HCT116 (cell line): Measurements from ENCODE around the gene C10orf120. TPM values are rescaled to one million over a fixed set of nuclear protein-coding genes. Genes with fewer than 3 reads are reported as not detected.

Source experiments
- ATAC-seq: fragments of 200-7000 bp; cut with Tn5 transposase; 2 replicates; pipeline ENCODE4 v1.9.1; 2020; ENCODE audit warnings: mild to moderate bottlenecking, moderate library complexity
- BruUV-seq: library from RNA; stranded (reverse); fragments of 400-500 nt; replicated peaks from 2 replicates; lab custom pipeline; 2021; lab: Mats Ljungman, UMichigan
- CTCF ChIA-PET: fragments of 300-600 bp; sonication (Branson Sonifier 250); formaldehyde crosslinking; loops from one replicate; lab custom pipeline; 2021; ENCODE audit warnings: antibody characterized with exemption; lab: Charles Lee
- POLR2A ChIA-PET: fragments of 300-600, 350-600 bp; sonication (Branson Sonifier 250); formaldehyde crosslinking; loops from one replicate; lab custom pipeline; 2021; ENCODE audit warnings: antibody characterized with exemption; lab: Charles Lee
- RAD21 ChIA-PET, 2 experiments: fragments of 300-600 bp; sonication (Branson Sonifier 250); formaldehyde crosslinking; loops; one replicate each; lab custom pipeline; 2023; ENCODE audit warnings: low total read pairs in 2 of 2; ENCODE audit not compliant: uncharacterized antibody in 2 of 2, unreplicated experiment in 2 of 2, low non-redundant PET in 1 of 2; lab: Charles Lee
- DNase-seq: peaks from one replicate; pipeline ENCODE4 v3.0.0-alpha.2; 2010; ENCODE audit warnings: low read depth, low spot score
- H2AFZ ChIP-seq: fragments of 200-600 bp; shearing (Covaris generic), sonication (generic); 2 replicates; pipeline ENCODE4 v1.6.1; 2017; ENCODE audit warnings: low read depth, mixed run types, mixed read lengths, antibody characterized with exemption, low read length; ENCODE audit not compliant: poor library complexity, severe bottlenecking
- H3K27ac ChIP-seq: 2 replicates; pipeline ENCODE4 v1.5.1; 2012; ENCODE audit warnings: low read depth, low read length
- H3K27me3 ChIP-seq: fragments of 200-600 bp; sonication (generic); 2 replicates; pipeline ENCODE4 v1.6.1; 2016; ENCODE audit warnings: mixed run types, low read length, mixed read lengths; ENCODE audit not compliant: insufficient read depth
- H3K36me3 ChIP-seq, 2 experiments: fragments of 200-500 bp in 1 of 2; fragments of 200-600 bp in 1 of 2; sonication (Bioruptor generic) in 1 of 2; sonication (generic) in 1 of 2; 2 replicates each; pipeline versions ENCODE4 v1.5.1 to v1.6.1; 2014 to 2016; ENCODE audit warnings: low read length in 2 of 2, inconsistent platforms in 1 of 2, mixed read lengths in 1 of 2, mixed run types in 1 of 2; ENCODE audit not compliant: insufficient read depth in 2 of 2, control insufficient read depth in 1 of 2
- H3K4me1 ChIP-seq, 2 experiments: fragments of 200-600 bp in 1 of 2; sonication (generic) in 1 of 2; 2 replicates each; pipeline versions ENCODE4 v1.5.1 to v1.6.1; 2012 to 2017; ENCODE audit warnings: low read length in 2 of 2, inconsistent platforms in 1 of 2, mild to moderate bottlenecking in 1 of 2, mixed read lengths in 1 of 2, mixed run types in 1 of 2, moderate library complexity in 1 of 2; ENCODE audit not compliant: insufficient read depth in 2 of 2, control insufficient read depth in 1 of 2
- H3K4me2 ChIP-seq: fragments of 200-600 bp; sonication (generic); 2 replicates; pipeline ENCODE4 v1.6.1; 2017; ENCODE audit warnings: mixed run types, low read length, mixed read lengths
- H3K4me3 ChIP-seq, 2 experiments: fragments of 200-600 bp in 1 of 2; sonication (generic) in 1 of 2; replicated peaks in 1 of 2; 2 replicates each; pipeline ENCODE4 v1.5.1; 2011 to 2016; ENCODE audit warnings: low read length in 2 of 2, control low read depth in 1 of 2, low read depth in 1 of 2, mild to moderate bottlenecking in 1 of 2, mixed read lengths in 1 of 2, mixed run types in 1 of 2
- H3K79me2 ChIP-seq: fragments of 200-600 bp; sonication (generic); 2 replicates; pipeline ENCODE4 v1.6.1; 2017; ENCODE audit warnings: mild to moderate bottlenecking, mixed run types, low read length, moderate library complexity, mixed read lengths; ENCODE audit not compliant: insufficient read depth
- H3K9ac ChIP-seq: fragments of 200-600 bp; sonication (generic); 2 replicates; pipeline ENCODE4 v1.6.1; 2016; ENCODE audit warnings: low read length, mixed read lengths
- H3K9me2 ChIP-seq: fragments of 200-600 bp; sonication (generic), shearing (Covaris generic); 2 replicates; pipeline ENCODE4 v1.6.1; 2017; ENCODE audit warnings: mixed run types, mild to moderate bottlenecking, moderate library complexity; ENCODE audit not compliant: insufficient read depth
- H3K9me3 ChIP-seq, 2 experiments: fragments of 200-500 bp in 1 of 2; fragments of 200-600 bp in 1 of 2; sonication (Bioruptor generic) in 1 of 2; sonication (generic) in 1 of 2; 2 replicates each; pipeline ENCODE4 v1.6.1; 2014 to 2017; ENCODE audit warnings: low read length in 2 of 2, mixed read lengths in 2 of 2, inconsistent platforms in 1 of 2, low read depth in 1 of 2, mild to moderate bottlenecking in 1 of 2, mixed run types in 1 of 2, moderate library complexity in 1 of 2; ENCODE audit not compliant: control insufficient read depth in 1 of 2, insufficient read depth in 1 of 2
- H4K20me1 ChIP-seq: fragments of 200-600 bp; sonication (generic), shearing (Covaris generic); 2 replicates; pipeline ENCODE4 v1.6.1; 2017; ENCODE audit warnings: mixed run types, mild to moderate bottlenecking, moderate library complexity; ENCODE audit not compliant: insufficient read depth
- CBX3 ChIP-seq: IDR thresholded peaks from 2 replicates; pipeline ENCODE4 v1.6.1; 2012; ENCODE audit warnings: low read depth
- CEBPB ChIP-seq: IDR thresholded peaks from 2 replicates; pipeline ENCODE4 v1.6.1; 2012; ENCODE audit warnings: low read depth
- EZH2 ChIP-seq: fragments of 200-600 bp; sonication (generic); IDR thresholded peaks from 2 replicates; pipeline ENCODE4 v1.6.1; 2017; ENCODE audit warnings: antibody characterized with exemption, mixed run types
- FOSL1 ChIP-seq: IDR thresholded peaks from 2 replicates; pipeline ENCODE4 v1.6.1; 2012; ENCODE audit warnings: low read depth
- JUND ChIP-seq: IDR thresholded peaks from 2 replicates; pipeline ENCODE4 v1.6.1; 2012
- POLR2A ChIP-seq: IDR thresholded peaks from 2 replicates; pipeline ENCODE4 v1.7.0; 2011; ENCODE audit warnings: borderline replicate concordance; ENCODE audit not compliant: insufficient read depth, insufficient read length; ENCODE audit errors: extremely low read depth
- POLR2AphosphoS5 ChIP-seq: IDR thresholded peaks from 2 replicates; pipeline ENCODE4 v1.6.1; 2011; ENCODE audit warnings: mild to moderate bottlenecking, low read depth, low read length, moderate library complexity
- RAD21 ChIP-seq: IDR thresholded peaks from 2 replicates; pipeline ENCODE4 v1.6.1; 2012; ENCODE audit warnings: low read depth, mild to moderate bottlenecking
- SIN3A ChIP-seq: IDR thresholded peaks from 2 replicates; pipeline ENCODE4 v1.6.1; 2012; ENCODE audit warnings: low read depth
- SP1 ChIP-seq: IDR thresholded peaks from 2 replicates; pipeline ENCODE4 v1.6.1; 2012; ENCODE audit warnings: low read depth
- SRF ChIP-seq: IDR thresholded peaks from 2 replicates; pipeline ENCODE4 v1.6.1; 2012; ENCODE audit warnings: low read depth
- YY1 ChIP-seq: IDR thresholded peaks from 2 replicates; pipeline ENCODE4 v1.6.1; 2011; ENCODE audit warnings: low read length, low read depth, moderate library complexity, mild to moderate bottlenecking; ENCODE audit not compliant: insufficient replicate concordance; ENCODE audit errors: extremely low read depth
- ZNF274 ChIP-seq: fragments of 200-500 bp; sonication (Bioruptor generic); IDR thresholded peaks from 2 replicates; pipeline ENCODE4 v1.6.1; 2014; ENCODE audit warnings: mild to moderate bottlenecking, low read depth, low read length, inconsistent platforms
- intact Hi-C: fragments of 100-400 bp; cut with micrococcal nuclease; formaldehyde crosslinking; loops from 2 replicates; pipeline ENCODE4 v1.10.0; 2022
- total RNA-seq: library from RNA; stranded (reverse); gene quantifications from one replicate; pipeline ENCODE4 v1.2.1, GENCODE V29; 2021; ENCODE audit not compliant: unreplicated experiment
- TF ChIP-seq, protein P1 (sequence below): IDR thresholded peaks from 2 replicates; pipeline ENCODE4 v1.6.1; 2011; ENCODE audit warnings: mild to moderate bottlenecking, low read length, moderate library complexity; ENCODE audit not compliant: insufficient replicate concordance; ENCODE audit errors: extremely low read depth
- TF ChIP-seq, protein P2 (sequence below): IDR thresholded peaks from 2 replicates; pipeline ENCODE4 v1.6.1; 2012
- TF ChIP-seq, protein P3 (sequence below): IDR thresholded peaks from 2 replicates; pipeline ENCODE4 v1.6.1; 2012
- TF ChIP-seq, protein P4 (sequence below): IDR thresholded peaks from 2 replicates; pipeline ENCODE4 v1.6.1; 2012; ENCODE audit warnings: low read depth
- TF ChIP-seq, protein P5 (sequence below), 3 experiments: fragments of 200-600 bp in 1 of 3; sonication (generic) in 1 of 3; IDR thresholded peaks in 2 of 3; conservative IDR thresholded peaks in 1 of 3; 2 replicates each; pipeline ENCODE4 v1.5.1; 2012 to 2017; ENCODE audit warnings: low read depth in 2 of 3, low read length in 2 of 3, antibody characterized with exemption in 1 of 3, borderline replicate concordance in 1 of 3, control low read depth in 1 of 3, mild to moderate bottlenecking in 1 of 3, mixed read lengths in 1 of 3, mixed run types in 1 of 3, moderate library complexity in 1 of 3; ENCODE audit not compliant: insufficient read depth in 1 of 3

Gene C10orf120
- total RNA-seq, 1 experiment from 2014 or later: not detected

DNA sequence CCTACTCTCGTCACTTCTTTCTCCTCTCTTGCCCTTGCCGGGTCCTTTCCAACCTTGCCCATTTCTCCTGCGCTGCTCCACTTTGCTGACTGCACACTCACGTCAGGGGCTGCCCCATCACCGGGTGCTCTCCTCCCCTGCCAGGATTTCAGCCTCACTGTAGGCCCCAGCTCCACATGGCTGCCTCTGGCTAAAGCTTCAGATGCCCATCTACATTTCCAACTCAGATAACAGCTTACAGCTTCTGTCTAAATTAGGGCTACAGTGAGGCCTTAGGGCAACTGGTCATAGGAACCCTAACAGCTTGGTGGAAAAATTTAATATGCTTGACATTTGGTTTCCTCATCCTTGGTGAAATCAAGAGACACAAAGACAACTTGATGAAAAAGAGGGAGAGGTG lies 25.9 kb downstream of the C10orf120 start:
- BruUV-seq: no TSS peak
- TF ChIP-seq RAD21: no peak
- TF ChIP-seq, protein P1, sequence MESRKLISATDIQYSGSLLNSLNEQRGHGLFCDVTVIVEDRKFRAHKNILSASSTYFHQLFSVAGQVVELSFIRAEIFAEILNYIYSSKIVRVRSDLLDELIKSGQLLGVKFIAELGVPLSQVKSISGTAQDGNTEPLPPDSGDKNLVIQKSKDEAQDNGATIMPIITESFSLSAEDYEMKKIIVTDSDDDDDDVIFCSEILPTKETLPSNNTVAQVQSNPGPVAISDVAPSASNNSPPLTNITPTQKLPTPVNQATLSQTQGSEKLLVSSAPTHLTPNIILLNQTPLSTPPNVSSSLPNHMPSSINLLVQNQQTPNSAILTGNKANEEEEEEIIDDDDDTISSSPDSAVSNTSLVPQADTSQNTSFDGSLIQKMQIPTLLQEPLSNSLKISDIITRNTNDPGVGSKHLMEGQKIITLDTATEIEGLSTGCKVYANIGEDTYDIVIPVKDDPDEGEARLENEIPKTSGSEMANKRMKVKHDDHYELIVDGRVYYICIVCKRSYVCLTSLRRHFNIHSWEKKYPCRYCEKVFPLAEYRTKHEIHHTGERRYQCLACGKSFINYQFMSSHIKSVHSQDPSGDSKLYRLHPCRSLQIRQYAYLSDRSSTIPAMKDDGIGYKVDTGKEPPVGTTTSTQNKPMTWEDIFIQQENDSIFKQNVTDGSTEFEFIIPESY: no peak
- TF ChIP-seq CBX3: no peak
- TF ChIP-seq JUND: no peak
- TF ChIP-seq, protein P2, sequence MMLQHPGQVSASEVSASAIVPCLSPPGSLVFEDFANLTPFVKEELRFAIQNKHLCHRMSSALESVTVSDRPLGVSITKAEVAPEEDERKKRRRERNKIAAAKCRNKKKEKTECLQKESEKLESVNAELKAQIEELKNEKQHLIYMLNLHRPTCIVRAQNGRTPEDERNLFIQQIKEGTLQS: no peak
- no peak for TF ChIP-seq SIN3A
- TF ChIP-seq, protein P3, sequence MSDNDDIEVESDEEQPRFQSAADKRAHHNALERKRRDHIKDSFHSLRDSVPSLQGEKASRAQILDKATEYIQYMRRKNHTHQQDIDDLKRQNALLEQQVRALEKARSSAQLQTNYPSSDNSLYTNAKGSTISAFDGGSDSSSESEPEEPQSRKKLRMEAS: no peak
- TF ChIP-seq YY1: no peak
- no peak for TF ChIP-seq FOSL1
- no peak for TF ChIP-seq EZH2
- TF ChIP-seq, protein P4, sequence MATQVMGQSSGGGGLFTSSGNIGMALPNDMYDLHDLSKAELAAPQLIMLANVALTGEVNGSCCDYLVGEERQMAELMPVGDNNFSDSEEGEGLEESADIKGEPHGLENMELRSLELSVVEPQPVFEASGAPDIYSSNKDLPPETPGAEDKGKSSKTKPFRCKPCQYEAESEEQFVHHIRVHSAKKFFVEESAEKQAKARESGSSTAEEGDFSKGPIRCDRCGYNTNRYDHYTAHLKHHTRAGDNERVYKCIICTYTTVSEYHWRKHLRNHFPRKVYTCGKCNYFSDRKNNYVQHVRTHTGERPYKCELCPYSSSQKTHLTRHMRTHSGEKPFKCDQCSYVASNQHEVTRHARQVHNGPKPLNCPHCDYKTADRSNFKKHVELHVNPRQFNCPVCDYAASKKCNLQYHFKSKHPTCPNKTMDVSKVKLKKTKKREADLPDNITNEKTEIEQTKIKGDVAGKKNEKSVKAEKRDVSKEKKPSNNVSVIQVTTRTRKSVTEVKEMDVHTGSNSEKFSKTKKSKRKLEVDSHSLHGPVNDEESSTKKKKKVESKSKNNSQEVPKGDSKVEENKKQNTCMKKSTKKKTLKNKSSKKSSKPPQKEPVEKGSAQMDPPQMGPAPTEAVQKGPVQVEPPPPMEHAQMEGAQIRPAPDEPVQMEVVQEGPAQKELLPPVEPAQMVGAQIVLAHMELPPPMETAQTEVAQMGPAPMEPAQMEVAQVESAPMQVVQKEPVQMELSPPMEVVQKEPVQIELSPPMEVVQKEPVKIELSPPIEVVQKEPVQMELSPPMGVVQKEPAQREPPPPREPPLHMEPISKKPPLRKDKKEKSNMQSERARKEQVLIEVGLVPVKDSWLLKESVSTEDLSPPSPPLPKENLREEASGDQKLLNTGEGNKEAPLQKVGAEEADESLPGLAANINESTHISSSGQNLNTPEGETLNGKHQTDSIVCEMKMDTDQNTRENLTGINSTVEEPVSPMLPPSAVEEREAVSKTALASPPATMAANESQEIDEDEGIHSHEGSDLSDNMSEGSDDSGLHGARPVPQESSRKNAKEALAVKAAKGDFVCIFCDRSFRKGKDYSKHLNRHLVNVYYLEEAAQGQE: no peak
- TF ChIP-seq POLR2AphosphoS5: no peak
- TF ChIP-seq SRF: no peak
- TF ChIP-seq, protein P5, sequence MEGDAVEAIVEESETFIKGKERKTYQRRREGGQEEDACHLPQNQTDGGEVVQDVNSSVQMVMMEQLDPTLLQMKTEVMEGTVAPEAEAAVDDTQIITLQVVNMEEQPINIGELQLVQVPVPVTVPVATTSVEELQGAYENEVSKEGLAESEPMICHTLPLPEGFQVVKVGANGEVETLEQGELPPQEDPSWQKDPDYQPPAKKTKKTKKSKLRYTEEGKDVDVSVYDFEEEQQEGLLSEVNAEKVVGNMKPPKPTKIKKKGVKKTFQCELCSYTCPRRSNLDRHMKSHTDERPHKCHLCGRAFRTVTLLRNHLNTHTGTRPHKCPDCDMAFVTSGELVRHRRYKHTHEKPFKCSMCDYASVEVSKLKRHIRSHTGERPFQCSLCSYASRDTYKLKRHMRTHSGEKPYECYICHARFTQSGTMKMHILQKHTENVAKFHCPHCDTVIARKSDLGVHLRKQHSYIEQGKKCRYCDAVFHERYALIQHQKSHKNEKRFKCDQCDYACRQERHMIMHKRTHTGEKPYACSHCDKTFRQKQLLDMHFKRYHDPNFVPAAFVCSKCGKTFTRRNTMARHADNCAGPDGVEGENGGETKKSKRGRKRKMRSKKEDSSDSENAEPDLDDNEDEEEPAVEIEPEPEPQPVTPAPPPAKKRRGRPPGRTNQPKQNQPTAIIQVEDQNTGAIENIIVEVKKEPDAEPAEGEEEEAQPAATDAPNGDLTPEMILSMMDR (IDR thresholded peaks at IDR 0.05 in 2 of 3, conservative IDR thresholded peaks at IDR 0.05 in 1 of 3; ENCODE audit: borderline replicate concordance in 1 of 3, insufficient read depth in 1 of 3, low read depth in 2 of 3, low read length in 2 of 3): no peak
- no peak for TF ChIP-seq POLR2A
- TF ChIP-seq SP1: no peak
- no peak for TF ChIP-seq ZNF274
- no peak for TF ChIP-seq CEBPB
- intact Hi-C loops: no loop called here
- Histone ChIP-seq H3K79me2 (no peaks in the 10 kb centered on the region), H3K27me3 (peaks cover 92% of the 10 kb centered on the region), H3K9me2 (no peaks in the 10 kb centered on the region), H3K36me3 (no peaks in the 10 kb centered on the region), H3K4me2 (no peak overlapping the region), H4K20me1 (no peaks in the 10 kb centered on the region), H3K4me3 (no peak overlapping the region), H3K27ac (no peak overlapping the region), H2AFZ (no peak overlapping the region), H3K4me1 (no peaks in the 10 kb centered on the region), H3K9me3 (no peaks in the 10 kb centered on the region), H3K9ac (no peak overlapping the region)
- DNase-seq (no peak), ATAC-seq (no peak)
- CTCF ChIA-PET: interaction anchor here (1.1 kb wide), 1 partner anchor 25 kb away, joined by 3 read pairs; no protein-coding TSS in a partner anchor
- POLR2A ChIA-PET: no interaction called here
- RAD21 ChIA-PET: no interaction called here
